GM21447 (cell line): ENCODE data around the gene ICA1L.
"Not testable (repeated sequence)": the region's sequence is repeated elsewhere in the genome, so short reads cannot be mapped to it uniquely, and the experiment has no call there.

Experiments
- ATAC-seq: cut with Tn5 transposase; IDR thresholded peaks from one replicate; pipeline ENCODE4 v1.9.1; 2021; ENCODE audit not compliant: unreplicated experiment

The ICA1L gene

DNA sequence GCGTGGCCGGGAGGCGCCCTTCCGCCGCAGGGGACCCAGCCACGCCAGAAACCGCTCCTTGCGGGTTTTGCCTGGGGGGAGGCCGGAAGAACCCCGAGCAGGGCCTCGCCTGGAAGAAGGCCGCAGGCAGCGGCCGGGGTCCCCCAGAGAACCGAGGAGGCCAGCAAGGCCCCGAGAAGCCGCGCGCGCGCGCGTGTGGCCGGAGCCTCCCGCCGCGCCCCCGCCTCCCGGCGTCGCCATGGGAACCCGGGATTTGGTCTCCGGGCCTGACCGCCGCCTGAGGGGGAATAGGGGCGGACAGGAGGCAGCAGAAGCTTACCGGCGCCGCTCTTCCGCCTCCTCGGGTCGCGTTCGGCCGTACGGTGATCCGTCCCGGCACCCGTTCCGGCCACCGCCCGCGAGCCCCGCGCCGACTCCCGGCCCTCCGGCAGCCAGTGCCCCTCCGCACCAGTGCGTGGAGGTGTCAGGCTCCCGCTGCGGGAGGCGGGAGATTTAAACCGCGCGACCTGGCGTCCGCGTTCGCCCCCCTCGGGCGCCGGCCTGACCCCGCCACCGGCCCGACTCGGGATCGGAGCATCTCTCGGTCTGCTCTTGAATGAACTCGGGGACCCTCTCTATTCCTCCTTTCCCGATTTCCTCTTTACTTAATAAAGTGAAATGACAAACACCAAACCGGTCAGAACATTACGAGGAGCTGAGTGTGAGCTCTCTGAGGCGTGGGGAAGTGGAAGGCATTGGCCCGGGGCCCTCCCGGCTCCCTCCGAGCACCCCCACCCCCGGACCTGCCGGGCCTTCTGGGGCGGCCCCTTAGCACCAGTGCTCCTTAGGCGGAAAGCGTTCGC lies at the start of gene ICA1L:
Gene ICA1L, minus strand, starts transcription at position 467 of the 842 bp plus-strand sequence. CDS start 42,757 bp downstream, outside the sequence.
- ATAC-seq: peak; percentile 52

DNA sequence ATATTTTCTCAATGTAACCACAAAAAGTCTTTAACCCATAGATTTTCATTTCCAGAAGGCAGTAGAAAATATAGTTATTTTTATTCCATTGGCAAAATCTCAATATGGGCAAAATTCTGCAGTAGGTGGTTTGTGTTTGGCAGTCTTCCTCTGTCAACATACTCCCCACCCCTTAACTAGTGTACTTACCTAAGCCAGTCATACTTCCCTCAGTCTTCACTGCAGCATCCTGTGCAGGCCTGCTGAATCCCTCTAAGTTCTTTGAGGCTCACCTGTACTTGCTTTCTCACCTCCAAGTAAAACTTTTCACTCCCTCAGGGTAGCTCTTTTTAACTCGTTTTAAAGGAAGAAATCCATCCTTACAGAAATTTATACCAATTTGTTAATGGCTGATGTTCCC lies 47.3 kb upstream of the ICA1L start:
- ATAC-seq: no peak

DNA sequence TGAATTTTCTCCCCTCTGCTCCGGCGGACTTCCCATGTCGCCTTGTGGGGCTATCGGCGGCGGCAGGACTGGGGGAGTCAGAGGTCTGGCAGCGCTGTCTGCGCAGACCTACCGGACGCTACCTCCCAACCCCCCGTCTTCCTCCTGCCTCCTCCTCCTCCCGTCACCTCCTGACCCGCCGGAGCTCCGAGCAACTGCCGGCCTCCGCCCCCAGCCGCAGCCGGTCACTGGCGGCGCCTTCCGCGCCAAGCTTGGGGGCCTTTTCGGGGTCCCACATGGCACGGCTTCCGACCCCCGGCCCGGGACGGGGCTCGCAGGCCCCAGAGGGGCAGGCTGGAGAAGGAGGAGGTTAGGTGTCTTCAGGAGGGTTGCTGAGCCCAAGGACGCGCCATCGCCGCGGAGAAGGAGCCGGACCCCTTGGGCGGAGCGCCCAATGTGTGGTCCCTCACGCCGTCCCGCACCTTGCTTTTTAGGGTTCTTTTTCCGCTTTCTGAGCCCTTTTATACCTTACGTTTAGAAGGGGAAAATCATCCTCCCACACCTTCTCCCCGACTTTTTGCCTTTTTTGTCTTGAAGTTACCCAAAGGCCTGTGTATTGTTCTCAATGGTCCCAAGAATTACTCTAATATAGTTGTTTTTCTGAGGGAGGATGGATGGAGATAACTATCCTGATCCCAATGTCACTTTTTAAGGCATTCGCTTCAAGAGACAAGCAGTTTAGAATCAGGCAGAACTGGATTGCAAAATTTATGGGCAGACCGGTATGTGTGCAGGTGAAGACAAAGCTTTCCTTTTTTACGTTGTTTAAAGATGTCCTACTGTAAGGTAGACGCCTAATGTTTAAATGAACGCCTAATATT lies 41.0 kb upstream of the ICA1L start:
- peak; percentile 55 for ATAC-seq

DNA sequence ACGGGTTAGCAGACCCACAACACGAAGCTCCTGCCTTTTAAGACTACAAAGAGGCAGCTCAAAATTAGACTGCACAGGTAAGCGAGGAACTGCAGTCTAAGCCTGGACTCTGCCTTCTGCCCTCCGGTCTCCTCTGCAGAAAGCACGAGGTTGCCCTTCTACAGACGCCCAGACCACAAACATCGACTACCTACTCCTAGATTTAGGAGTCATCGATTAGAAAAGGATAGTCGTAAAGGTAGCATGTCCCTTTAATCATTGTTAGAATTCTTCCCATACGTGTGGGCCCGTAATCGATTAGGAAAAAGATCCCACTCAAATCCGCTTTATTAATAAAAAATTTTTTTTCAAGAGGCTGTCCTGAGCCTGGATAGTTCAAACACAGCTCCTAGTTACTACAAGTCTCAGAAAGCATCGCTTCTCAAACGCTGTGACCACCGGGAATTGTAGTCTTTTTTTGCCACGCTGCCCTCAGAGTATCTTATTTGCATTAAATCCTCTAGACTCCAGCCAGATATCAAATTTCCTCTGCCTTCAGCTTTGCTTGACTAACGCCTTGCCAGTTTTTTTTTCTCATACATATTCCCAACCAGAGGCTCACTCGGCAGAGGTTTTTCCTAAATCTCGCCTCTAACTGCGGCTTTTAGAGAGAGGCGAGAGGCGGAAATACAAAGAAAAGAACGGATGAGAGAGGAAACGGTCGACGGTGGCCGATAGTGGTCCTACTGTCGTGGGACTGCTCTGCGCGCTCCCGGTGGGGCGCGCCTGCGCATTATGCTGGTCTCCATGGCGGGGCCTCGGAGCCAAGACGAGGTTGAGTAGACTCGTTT lies 40.2 kb upstream of the ICA1L start, which contains the start of the genes CARF and WDR12:
Gene CARF, plus strand, starts transcription at position 764 of the 830 bp plus-strand sequence. CDS start 29,628 bp downstream, outside the sequence.
Gene WDR12, minus strand, starts transcription at position 162 of the 830 bp plus-strand sequence. CDS start 197 bp downstream, outside the sequence.
- peak; percentile 77 for ATAC-seq

DNA sequence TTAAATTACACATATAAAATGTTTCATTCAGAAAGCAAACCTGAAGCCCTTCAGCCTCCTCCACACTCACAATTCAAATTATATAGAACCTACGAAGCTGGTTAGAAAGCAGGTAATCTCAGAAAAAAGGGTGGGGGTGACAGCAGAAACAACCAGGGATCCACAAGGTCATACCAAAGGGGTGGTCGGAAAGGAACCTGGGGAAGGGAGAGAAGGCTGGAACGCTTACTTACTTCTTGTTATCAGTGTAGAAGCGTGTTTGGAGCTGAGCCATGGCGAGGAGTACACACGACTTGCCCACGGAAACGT lies 39.6 kb upstream of the ICA1L start:
- no peak for ATAC-seq

DNA sequence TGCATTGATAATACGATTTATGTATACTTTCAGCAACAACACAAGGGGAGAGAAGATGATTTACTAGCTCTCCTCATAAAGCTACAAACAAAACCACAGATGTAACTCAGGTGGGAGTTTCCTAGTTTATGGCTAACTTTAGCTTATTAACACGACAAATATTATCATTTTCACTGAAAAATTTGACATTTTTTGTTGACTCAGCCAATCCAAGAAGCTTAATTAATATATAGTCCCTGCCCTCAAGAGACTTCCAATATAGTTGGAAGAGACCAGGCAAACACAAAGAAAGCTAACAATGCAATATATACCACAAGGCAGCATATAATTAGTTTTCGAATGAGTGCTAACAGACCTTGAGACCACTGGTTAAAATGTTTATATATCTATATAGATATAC lies 39.1 kb upstream of the ICA1L start:
- ATAC-seq: no peak

DNA sequence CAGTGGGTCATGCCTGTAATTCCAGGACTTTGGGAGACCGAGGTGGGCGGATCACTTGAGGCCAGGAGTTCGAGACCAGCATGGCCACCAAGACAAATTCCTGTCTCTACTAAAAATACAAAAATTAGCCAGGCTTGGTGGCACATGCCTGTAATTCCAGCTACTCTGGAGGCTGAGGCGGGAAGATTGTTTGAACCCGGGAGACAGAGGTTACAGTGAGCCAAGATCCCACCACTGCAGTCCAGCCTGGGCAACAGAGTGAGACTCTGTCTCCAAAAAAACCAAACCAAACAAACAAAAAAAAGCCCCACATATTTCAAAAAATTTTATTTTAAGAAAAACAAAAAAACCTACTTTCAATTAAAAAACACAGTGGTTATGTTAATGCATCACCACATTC lies 38.7 kb upstream of the ICA1L start:
- ATAC-seq: not testable (repeated sequence)

DNA sequence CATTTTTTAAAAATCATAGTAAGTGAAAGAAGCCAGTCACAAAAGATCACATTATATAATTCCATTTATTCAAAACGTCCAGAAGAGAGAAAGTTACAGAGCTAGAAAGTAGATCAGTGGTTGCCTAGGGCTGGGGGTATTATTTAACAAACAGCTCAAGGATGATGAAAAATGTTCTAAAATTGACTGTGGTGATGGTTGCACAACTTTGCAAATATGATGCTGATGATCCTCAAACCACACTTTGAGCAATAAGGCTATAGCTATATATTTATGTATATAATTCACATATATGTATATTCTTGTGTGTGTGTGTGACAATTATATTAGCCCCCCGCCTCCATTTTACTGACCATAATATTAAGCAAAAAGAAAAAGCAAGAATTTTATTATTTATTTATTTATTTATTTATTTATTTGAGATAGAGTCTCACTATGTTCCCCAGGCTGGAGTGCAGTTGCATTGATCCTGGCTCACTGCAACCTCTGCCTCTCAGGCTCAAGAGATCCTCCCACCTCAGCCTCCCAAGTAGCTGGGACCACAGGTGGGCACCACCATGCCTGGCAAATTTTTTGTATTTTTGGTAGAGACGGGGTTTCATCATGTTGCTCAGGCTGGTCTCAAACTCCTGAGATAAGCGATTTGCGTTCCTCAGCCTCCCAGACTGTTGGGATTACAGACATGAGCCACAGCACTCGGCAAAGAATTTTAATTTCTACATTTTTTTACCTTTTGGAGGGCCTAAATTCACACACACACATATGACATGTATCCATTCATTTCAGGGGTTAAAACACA lies 38.0 kb upstream of the ICA1L start:
- no peak for ATAC-seq

DNA sequence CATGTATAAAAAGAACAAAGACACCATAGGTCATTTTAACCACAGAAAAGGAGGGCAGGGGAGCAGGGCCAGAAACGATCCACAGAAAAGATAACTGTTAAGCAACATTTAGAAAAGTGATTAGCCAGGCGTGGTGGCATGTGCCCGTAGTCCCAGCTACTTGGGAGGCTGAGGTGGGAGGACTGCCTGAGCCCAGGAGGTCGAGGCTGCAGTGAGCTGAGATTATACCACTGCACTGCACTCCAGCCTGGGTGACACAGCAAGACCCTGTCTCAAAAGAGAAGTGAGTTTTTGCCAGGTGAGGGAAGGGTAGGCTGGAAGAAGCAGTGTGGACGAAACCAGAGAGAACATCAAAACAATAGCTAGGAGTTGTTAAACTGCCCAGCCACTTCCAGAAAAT lies 36.6 kb upstream of the ICA1L start:
- no peak for ATAC-seq

DNA sequence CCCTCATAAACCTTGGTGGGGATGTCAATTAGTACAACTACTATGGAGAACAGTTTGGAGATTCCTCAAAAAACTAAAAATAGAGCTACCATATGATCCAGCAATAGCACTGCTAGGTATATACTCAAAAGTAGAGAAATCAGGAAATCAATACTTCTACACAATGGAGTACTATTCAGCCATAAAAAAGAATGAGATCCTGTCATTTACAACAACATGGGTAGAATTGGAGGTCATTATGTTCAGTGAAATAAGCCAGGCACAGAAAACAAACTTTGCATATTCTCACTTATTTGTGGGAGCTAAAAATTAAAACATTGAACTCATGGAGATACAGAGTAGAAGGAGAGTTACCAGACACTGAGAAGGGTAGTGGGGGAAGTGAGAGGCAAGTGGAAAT lies 33.9 kb upstream of the ICA1L start:
- ATAC-seq: not testable (repeated sequence)

DNA sequence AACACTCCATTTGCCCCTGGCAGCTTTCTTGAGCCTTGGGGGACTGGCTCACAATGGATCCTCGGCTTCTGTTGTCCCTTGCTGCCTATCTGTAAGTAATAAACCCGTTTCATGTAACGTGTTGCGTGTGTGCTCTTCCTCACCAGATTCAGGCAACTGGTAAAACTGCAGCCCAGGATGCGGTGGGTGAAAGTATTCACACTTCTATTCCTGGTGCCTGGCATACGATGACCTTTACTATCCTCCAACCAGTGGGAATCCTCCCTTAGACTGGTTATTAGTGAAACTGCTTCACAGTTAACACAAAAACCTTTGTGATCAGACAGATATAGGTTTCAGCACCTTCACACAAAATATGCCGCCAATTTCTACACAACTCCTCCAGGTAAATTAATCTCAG lies 13.6 kb upstream of the ICA1L start:
- no peak for ATAC-seq

DNA sequence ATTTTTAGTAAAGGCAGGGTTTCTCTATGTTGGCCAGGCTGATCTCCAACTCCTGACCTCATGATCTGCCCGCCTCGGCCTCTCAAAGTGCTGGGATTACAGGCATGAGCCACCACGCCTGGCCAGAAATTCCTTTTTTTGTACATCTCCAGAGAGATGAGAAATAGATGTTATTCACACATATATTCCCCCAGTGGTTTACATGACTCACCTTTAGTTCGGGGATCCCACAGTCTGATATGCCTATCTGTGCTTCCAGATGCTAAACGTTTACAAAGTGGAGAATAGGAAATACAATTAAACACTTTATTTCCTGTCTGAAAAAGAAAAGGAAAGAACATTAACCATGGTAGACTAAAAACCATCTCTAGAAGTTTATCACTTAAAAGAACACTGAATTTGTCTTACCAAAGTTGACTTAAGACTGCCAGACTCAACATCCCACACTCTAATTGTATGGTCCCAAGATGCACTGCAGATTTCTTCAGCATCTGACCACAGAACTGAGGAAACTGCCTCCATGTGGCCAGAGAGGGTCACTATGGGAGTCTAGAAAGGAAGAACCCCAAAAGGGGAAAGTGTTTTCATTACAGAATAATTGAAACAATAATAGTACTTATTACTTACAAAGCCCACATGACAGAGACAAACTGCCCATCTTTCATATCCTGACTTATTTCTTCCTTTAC lies 12.6 kb upstream of the ICA1L start:
- ATAC-seq: no peak

DNA sequence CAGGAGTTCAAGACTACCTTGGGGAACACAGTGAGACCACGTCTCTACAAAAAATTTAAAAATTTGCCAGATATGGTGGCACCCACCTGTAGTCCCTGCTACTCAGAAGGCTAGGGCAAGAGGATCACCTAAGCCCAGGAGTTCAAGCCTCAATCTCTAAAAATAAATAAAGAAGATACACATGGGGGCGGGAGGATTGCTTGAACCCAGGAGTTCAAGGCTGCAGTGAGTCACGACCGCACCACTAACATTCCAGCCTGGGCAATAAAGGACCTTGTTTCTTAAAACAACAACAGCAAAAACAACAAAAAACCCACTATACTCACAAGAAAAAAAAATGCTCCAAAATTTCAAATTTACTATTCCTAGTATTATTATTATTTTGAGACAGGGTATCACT lies 10.0 kb upstream of the ICA1L start:
- ATAC-seq: no peak

DNA sequence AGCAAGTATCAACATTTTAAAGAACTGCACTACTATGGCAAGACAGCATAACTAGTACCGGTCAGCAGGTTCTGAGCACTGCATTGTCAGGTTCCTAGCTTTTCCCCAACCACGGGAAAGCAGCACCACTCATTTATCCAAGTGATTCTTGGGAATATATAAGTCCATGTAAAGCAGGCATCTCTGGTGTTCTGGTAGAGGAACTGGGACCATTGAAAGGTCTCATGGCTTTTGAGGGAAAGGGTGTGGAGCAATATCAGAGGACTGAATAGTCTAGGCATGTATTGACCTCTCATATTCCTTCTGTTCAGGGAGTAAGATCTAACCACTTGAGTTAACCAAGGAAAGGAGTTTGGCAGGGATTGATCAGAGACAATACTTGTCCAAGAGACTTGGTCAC lies 6.1 kb upstream of the ICA1L start:
- no peak for ATAC-seq

DNA sequence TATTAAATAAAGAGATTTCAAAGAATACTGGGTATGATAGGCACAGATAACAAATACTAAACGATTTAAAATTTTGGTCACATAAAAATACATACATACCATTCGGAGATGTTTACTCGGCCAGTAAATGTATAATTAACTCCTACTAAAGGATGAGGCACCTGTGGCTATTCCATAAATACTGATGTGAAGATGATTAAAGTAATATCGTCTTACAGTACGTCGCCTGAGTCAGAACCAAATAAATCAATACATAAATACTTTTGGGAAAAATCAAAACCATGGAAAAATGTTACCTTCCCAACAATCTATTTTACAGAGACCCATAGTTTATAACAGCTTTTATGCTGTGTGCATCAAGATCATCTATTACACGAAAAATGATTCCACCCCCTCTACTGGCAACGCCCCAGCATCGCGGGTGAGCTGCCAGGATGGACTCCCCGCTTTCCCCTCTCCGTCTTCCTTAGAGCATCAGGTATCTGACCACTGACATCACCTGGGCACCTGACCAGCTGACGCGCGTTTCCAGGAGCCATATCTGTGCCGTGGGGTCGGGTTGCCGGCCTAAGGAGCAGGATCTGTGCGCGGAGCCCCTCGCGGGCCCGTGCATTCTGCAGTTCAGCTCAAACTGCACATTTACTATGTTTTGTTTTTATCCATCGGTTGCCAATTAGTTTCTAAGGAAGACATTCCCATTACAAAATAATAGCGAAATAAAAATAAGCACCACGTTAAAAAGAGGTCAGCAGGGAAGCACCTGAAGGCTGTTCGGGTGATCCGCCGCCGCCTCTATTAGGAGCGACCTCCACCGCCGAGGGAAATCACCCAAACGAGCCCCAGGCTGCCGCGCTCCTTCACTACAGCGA lies 901 bp downstream of the ICA1L start:
- peak; percentile 77 for ATAC-seq

DNA sequence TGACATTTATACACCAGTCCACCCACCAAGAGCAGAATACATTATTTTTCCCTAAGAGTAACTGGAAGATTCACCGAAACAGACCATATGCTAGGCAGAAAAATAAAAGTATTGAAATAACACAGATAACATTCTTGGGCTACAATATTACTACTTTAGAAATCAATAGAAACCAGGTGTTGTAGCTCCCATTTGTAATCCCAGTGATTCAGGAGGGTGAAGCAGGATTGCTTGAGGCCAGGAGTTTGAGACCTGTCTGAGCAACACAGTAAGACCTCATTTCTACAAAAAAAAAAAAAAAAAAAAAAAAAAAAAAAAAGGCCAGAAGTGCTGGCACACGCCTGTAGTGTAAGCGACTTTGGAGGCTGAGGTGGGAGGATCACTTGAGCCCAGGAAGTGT lies 9.6 kb downstream of the ICA1L start:
- no peak for ATAC-seq

DNA sequence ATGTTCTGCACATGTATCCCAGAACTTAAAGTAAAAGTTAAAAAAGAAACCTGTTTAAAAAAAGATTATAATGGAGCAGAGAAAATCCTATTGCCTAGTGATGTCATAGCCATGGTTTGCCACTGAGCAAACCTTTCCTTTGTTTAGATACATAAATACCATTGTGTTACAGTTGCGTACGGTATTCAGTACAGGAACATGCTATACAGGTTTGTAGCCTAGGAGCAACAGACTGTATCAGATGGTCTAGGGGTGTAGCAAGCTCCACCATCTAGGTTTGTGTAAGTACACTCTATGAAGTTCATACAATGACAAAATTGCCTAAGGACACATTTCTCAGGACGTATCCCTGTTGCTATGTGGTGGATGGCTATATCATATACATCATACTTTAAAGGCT lies 13.0 kb downstream of the ICA1L start:
- no peak for ATAC-seq

DNA sequence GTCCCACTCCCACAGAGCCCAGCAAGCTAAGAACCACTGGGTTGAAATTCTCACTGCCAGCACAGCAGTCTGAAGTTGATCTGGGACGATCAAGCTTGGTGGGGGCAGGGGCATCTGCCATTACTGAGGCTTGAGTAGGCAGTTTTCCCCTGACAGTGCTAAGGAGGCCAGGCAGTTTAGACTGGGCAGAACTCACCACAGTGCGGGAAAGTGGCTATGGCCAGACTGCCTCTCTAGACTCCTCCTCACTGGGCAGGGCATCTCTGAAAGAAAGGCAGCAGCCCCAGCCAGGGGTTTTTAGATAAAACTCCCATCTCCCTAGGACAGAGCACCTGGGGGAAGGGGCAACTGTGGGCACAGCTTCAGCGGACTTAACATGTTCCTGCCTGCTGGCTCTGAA lies 22.2 kb downstream of the ICA1L start:
- ATAC-seq: not testable (repeated sequence)

DNA sequence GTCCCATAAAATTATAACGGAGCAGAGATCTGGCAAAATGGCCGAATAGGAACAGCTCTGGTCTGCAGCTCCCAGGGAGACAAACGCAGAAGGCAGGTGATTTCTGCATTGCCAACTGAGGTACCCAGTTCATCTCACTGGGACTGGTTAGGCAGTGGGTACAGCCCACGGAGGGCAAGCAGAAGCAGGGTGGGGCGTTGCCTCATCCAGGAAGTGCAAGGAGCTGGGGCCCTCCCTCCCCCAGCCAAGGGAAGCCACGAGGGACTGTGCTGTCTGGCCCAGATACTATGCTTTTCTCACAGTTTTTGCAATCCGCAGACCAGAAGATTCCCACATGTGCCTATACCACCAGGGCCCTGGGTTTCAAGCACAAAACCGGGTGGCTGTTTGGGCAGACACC lies 22.8 kb downstream of the ICA1L start:
- ATAC-seq: no peak
